ENCODE measurements around the gene RBFOX1. TPM values are rescaled to one million over a fixed set of nuclear protein-coding genes. Genes with fewer than 3 reads are reported as not detected.

The RBFOX1 gene
- total and polyA plus RNA-seq, 2 donors from 2014 or later, result 0.24 to 0.66 TPM

- DNase-seq (no peak), FAIRE-seq (no peak)
- intact Hi-C loops (cut with DNase I), result no loop called here
- H3K4me1 ChIP-seq (ENCODE audit: control insufficient read depth in 2 of 3, insufficient read depth in 2 of 3, low read depth in 1 of 3, low read length in 3 of 3), result no peaks in the 10 kb centered on the region
- TF ChIP-seq, protein P1, sequence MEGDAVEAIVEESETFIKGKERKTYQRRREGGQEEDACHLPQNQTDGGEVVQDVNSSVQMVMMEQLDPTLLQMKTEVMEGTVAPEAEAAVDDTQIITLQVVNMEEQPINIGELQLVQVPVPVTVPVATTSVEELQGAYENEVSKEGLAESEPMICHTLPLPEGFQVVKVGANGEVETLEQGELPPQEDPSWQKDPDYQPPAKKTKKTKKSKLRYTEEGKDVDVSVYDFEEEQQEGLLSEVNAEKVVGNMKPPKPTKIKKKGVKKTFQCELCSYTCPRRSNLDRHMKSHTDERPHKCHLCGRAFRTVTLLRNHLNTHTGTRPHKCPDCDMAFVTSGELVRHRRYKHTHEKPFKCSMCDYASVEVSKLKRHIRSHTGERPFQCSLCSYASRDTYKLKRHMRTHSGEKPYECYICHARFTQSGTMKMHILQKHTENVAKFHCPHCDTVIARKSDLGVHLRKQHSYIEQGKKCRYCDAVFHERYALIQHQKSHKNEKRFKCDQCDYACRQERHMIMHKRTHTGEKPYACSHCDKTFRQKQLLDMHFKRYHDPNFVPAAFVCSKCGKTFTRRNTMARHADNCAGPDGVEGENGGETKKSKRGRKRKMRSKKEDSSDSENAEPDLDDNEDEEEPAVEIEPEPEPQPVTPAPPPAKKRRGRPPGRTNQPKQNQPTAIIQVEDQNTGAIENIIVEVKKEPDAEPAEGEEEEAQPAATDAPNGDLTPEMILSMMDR (IDR thresholded peaks at IDR 0.05; ENCODE audit: borderline replicate concordance, extremely low read depth, insufficient read depth), result no peak
- H3K36me3 ChIP-seq (ENCODE audit: control insufficient read depth in 2 of 3, insufficient read depth in 3 of 3, low read length in 3 of 3), result no peaks in the 10 kb centered on the region
- H3K27ac ChIP-seq (ENCODE audit: low read depth in 2 of 2, low read length in 2 of 2), result no peak overlapping the region
- no peaks in the 10 kb centered on the region for H3K27me3 ChIP-seq (ENCODE audit: control insufficient read depth, insufficient read depth, low read length)
- H3K9ac ChIP-seq (ENCODE audit: low read length in 3 of 3), result no peak overlapping the region
- H3K9me3 ChIP-seq (ENCODE audit: control insufficient read depth in 2 of 3, insufficient read depth in 1 of 3, low read length in 3 of 3), result no peaks in the 10 kb centered on the region
- H3K4me3 ChIP-seq (ENCODE audit: low read length in 3 of 3), result no peak overlapping the region
Observed at GRCh38 chr16:7703672-7704071, 371.0 kb downstream of the RBFOX1 start.

DNA sequence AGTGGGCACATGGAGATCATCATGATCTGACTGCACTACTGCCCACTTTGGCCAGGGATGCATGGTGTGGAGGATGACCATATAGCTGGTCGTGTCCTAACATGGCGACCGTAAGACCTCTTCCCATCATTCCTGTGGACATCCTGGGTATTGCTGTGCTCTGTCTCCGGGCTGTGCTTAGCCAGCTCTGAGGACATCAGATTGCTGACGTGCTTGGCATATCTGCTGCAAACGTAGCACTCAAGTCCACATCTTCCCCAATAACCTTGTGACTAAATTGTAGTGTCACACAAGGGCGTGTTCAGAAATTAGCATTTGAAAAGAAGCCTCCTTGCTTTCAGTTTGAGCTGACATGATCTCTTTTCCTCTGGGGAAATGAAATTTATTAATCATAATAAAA lies 373.2 kb downstream of the RBFOX1 start:
- FAIRE-seq, result no peak
- Histone ChIP-seq H3K9ac (ENCODE audit: low read length in 3 of 3) (no peak overlapping the region), H3K36me3 (ENCODE audit: control insufficient read depth in 2 of 3, insufficient read depth in 3 of 3, low read length in 3 of 3) (no peaks in the 10 kb centered on the region), H3K4me3 (ENCODE audit: low read length in 3 of 3) (no peak overlapping the region), H3K27me3 (ENCODE audit: control insufficient read depth, insufficient read depth, low read length) (no peaks in the 10 kb centered on the region), H3K27ac (ENCODE audit: low read depth in 2 of 2, low read length in 2 of 2) (no peak overlapping the region), H3K9me3 (ENCODE audit: control insufficient read depth in 2 of 3, insufficient read depth in 1 of 3, low read length in 3 of 3) (no peaks in the 10 kb centered on the region), H3K4me1 (ENCODE audit: control insufficient read depth in 2 of 3, insufficient read depth in 2 of 3, low read depth in 1 of 3, low read length in 3 of 3) (no peaks in the 10 kb centered on the region)
- TF ChIP-seq, protein P1 (IDR thresholded peaks at IDR 0.05; ENCODE audit: borderline replicate concordance, extremely low read depth, insufficient read depth), result no peak
- intact Hi-C loops (cut with DNase I), result no loop called here
- no peak for DNase-seq

DNA sequence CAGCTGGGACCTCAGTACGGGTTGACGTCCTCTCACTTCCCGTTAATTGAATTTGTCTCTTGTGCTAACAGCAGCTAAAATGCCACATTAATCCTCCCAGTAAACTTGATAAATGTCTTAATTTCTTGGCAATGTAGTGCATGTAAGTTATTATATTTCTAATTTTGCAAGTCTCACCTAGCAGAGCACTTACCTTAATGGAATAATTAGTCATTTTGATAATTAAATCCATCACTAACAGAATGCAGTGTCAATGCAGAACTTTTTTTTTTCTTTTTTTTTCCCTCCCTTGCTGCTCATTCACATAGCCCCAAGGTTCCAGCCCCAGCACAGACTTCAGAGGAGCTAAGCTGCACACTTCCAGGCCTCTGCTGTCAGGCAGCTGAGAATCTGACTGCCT lies 376.5 kb downstream of the RBFOX1 start:
- no peak for FAIRE-seq
- TF ChIP-seq, protein P1 (IDR thresholded peaks at IDR 0.05; ENCODE audit: borderline replicate concordance, extremely low read depth, insufficient read depth), result no peak

DNA sequence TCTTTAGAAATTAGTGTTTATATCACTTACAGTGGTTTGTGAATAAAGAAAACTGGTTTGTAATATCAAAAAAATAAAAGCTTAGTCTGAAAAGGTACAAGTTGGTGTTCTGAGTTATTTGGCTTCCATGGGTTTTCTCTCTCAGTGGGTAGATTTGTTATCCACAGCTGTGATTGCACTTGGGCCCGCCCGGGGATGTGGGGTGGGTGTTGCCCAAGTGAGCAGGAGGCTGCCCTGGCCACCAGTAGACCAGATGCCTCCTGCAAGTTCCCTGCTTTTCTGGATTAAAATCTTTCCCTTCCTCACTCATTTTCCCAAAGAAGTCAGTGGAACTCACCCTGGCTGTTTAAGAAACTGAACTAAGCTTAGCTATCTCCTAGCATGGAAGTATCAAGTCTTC lies 380.6 kb downstream of the RBFOX1 start:
- no peaks in the 10 kb centered on the region for H3K27me3 ChIP-seq (ENCODE audit: control insufficient read depth, insufficient read depth, low read length)
- no peaks in the 10 kb centered on the region for H3K36me3 ChIP-seq (ENCODE audit: control insufficient read depth in 2 of 3, insufficient read depth in 3 of 3, low read length in 3 of 3)
- TF ChIP-seq, protein P1 (IDR thresholded peaks at IDR 0.05; ENCODE audit: borderline replicate concordance, extremely low read depth, insufficient read depth), result no peak
- H3K4me3 ChIP-seq (ENCODE audit: low read length in 3 of 3), result no peak overlapping the region
- no peak overlapping the region for H3K27ac ChIP-seq (ENCODE audit: low read depth in 2 of 2, low read length in 2 of 2)
- no peaks in the 10 kb centered on the region for H3K9me3 ChIP-seq (ENCODE audit: control insufficient read depth in 2 of 3, insufficient read depth in 1 of 3, low read length in 3 of 3)
- H3K9ac ChIP-seq (ENCODE audit: low read length in 3 of 3), result no peak overlapping the region
- intact Hi-C loops (cut with DNase I), result no loop called here
- no peak for FAIRE-seq
- DNase-seq, result no peak
- no peaks in the 10 kb centered on the region for H3K4me1 ChIP-seq (ENCODE audit: control insufficient read depth in 2 of 3, insufficient read depth in 2 of 3, low read depth in 1 of 3, low read length in 3 of 3)

More for the DNA sequence above, 376.5 kb downstream of the RBFOX1 start:
- Histone ChIP-seq H3K36me3 (ENCODE audit: control insufficient read depth in 2 of 3, insufficient read depth in 3 of 3, low read length in 3 of 3) (no peaks in the 10 kb centered on the region), H3K4me3 (ENCODE audit: low read length in 3 of 3) (no peak overlapping the region), H3K4me1 (ENCODE audit: control insufficient read depth in 2 of 3, insufficient read depth in 2 of 3, low read depth in 1 of 3, low read length in 3 of 3) (no peaks in the 10 kb centered on the region), H3K27ac (ENCODE audit: low read depth in 2 of 2, low read length in 2 of 2) (no peak overlapping the region), H3K27me3 (ENCODE audit: control insufficient read depth, insufficient read depth, low read length) (no peaks in the 10 kb centered on the region), H3K9me3 (ENCODE audit: control insufficient read depth in 2 of 3, insufficient read depth in 1 of 3, low read length in 3 of 3) (no peaks in the 10 kb centered on the region), H3K9ac (ENCODE audit: low read length in 3 of 3) (no peak overlapping the region)
- intact Hi-C loops (cut with DNase I), result no loop called here
- DNase-seq, result no peak
